SU-DHL-6 (cell line): Measurements from ENCODE around the gene EPHA5.

Source experiments
- EZH2phosphoT487 ChIP-seq: fragments of 200-600 bp; sonication (generic), shearing (Covaris generic); conservative IDR thresholded peaks from 2 replicates; pipeline ENCODE4 v1.6.1; 2018; ENCODE audit warnings: mild to moderate bottlenecking, antibody characterized with exemption, low read length, moderate library complexity, mixed read lengths
- TF ChIP-seq, protein P1 (sequence below): fragments of 200-600 bp; sonication (generic); IDR thresholded peaks from one replicate; pipeline ENCODE4 v1.5.1; 2017; ENCODE audit warnings: antibody characterized with exemption, mild to moderate bottlenecking, low read length, moderate library complexity; ENCODE audit not compliant: insufficient read depth, poor library complexity, severe bottlenecking

DNA sequence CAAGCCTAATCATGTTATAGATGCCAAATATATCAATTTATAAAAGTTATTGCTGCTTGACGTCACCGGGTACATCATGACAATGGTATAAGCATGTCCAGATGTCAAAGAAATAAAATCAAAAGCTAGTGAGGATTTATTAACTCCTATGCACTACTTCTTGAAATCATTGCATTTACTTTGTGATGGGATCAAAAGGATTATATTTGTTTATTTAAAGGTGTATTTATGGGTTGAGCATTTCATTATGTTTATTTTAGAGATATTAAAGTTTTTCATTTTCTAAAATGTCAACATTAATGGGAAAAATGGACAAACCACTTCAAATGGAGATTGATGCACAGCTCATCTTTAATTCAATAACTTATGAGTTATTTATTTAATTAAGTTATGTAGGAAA lies 277.8 kb downstream of the EPHA5 start:
- TF ChIP-seq, protein P1, sequence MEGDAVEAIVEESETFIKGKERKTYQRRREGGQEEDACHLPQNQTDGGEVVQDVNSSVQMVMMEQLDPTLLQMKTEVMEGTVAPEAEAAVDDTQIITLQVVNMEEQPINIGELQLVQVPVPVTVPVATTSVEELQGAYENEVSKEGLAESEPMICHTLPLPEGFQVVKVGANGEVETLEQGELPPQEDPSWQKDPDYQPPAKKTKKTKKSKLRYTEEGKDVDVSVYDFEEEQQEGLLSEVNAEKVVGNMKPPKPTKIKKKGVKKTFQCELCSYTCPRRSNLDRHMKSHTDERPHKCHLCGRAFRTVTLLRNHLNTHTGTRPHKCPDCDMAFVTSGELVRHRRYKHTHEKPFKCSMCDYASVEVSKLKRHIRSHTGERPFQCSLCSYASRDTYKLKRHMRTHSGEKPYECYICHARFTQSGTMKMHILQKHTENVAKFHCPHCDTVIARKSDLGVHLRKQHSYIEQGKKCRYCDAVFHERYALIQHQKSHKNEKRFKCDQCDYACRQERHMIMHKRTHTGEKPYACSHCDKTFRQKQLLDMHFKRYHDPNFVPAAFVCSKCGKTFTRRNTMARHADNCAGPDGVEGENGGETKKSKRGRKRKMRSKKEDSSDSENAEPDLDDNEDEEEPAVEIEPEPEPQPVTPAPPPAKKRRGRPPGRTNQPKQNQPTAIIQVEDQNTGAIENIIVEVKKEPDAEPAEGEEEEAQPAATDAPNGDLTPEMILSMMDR: no peak
- TF ChIP-seq EZH2phosphoT487: no peak
